PFSK-1 (cell line): Measurements from ENCODE around the gene WDFY2.

Experiments used
- POLR2AphosphoS5 ChIP-seq: IDR thresholded peaks from 2 replicates; pipeline ENCODE4 v1.6.1; 2012; ENCODE audit warnings: low read depth, mild to moderate bottlenecking, control low read depth, low read length, moderate library complexity
- SIN3A ChIP-seq: IDR thresholded peaks from 2 replicates; pipeline ENCODE4 v1.6.1; 2012; ENCODE audit warnings: mild to moderate bottlenecking, low read length, moderate library complexity, borderline replicate concordance; ENCODE audit not compliant: insufficient read depth
- TAF1 ChIP-seq: IDR thresholded peaks from 2 replicates; pipeline ENCODE4 v1.6.1; 2012; ENCODE audit warnings: low read length, control low read depth, borderline replicate concordance; ENCODE audit not compliant: insufficient read depth
- TF ChIP-seq, protein P1 (sequence below), 2 experiments: IDR thresholded peaks; 2 replicates each; pipeline versions ENCODE4 v1.6.1 to v1.8.0; 2011 to 2012; ENCODE audit warnings: low read depth in 2 of 2, low read length in 2 of 2, control low read depth in 1 of 2, inconsistent platforms in 1 of 2, mild to moderate bottlenecking in 1 of 2, moderate library complexity in 1 of 2; ENCODE audit not compliant: insufficient read depth in 1 of 2

GRCh38 chr13:51746802-51747201 lies 162.5 kb downstream of the WDFY2 start:
- TF ChIP-seq POLR2AphosphoS5 (no peak), TAF1 (no peak), SIN3A (no peak)
- TF ChIP-seq, protein P1, sequence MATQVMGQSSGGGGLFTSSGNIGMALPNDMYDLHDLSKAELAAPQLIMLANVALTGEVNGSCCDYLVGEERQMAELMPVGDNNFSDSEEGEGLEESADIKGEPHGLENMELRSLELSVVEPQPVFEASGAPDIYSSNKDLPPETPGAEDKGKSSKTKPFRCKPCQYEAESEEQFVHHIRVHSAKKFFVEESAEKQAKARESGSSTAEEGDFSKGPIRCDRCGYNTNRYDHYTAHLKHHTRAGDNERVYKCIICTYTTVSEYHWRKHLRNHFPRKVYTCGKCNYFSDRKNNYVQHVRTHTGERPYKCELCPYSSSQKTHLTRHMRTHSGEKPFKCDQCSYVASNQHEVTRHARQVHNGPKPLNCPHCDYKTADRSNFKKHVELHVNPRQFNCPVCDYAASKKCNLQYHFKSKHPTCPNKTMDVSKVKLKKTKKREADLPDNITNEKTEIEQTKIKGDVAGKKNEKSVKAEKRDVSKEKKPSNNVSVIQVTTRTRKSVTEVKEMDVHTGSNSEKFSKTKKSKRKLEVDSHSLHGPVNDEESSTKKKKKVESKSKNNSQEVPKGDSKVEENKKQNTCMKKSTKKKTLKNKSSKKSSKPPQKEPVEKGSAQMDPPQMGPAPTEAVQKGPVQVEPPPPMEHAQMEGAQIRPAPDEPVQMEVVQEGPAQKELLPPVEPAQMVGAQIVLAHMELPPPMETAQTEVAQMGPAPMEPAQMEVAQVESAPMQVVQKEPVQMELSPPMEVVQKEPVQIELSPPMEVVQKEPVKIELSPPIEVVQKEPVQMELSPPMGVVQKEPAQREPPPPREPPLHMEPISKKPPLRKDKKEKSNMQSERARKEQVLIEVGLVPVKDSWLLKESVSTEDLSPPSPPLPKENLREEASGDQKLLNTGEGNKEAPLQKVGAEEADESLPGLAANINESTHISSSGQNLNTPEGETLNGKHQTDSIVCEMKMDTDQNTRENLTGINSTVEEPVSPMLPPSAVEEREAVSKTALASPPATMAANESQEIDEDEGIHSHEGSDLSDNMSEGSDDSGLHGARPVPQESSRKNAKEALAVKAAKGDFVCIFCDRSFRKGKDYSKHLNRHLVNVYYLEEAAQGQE (IDR thresholded peaks at IDR 0.05; ENCODE audit: insufficient read depth in 1 of 2, low read depth in 2 of 2, low read length in 2 of 2): no peak
